Keratinocyte (primary cell): ENCODE data around the gene SYNM. TPM values are rescaled to one million over a fixed set of nuclear protein-coding genes. Genes with fewer than 3 reads are reported as not detected.

Experiments
- DNase-seq: peaks from one replicate; pipeline ENCODE4 v3.0.0-alpha.2; 2011; ENCODE audit warnings: low read depth, missing footprints, low spot score
- FAIRE-seq: peaks from 2 replicates; lab custom pipeline; 2011; peaks lifted over from hg19 to GRCh38; lab: Jason Lieb, UNC
- H2AFZ ChIP-seq: 2 replicates; pipeline ENCODE4 v1.6.0; 2012; ENCODE audit warnings: low read length, control low read depth, inconsistent platforms; ENCODE audit not compliant: control insufficient read depth
- H3K27ac ChIP-seq: 2 replicates; pipeline ENCODE4 v1.5.1; 2011; ENCODE audit warnings: low read length; ENCODE audit not compliant: control insufficient read depth, insufficient read depth
- H3K27me3 ChIP-seq: 3 replicates; pipeline ENCODE4 v1.6.0; 2011; ENCODE audit warnings: low read length; ENCODE audit not compliant: control insufficient read depth, insufficient read depth; ENCODE audit errors: extremely low read depth
- H3K36me3 ChIP-seq, 2 experiments: 2 replicates in 1 of 2; 3 replicates in 1 of 2; pipeline ENCODE4 v1.5.1; 2011; ENCODE audit warnings: low read length in 2 of 2, mild to moderate bottlenecking in 1 of 2; ENCODE audit not compliant: control insufficient read depth in 2 of 2, insufficient read depth in 2 of 2; ENCODE audit errors: extremely low read depth in 1 of 2
- H3K4me1 ChIP-seq: 3 replicates; pipeline ENCODE4 v1.5.1; 2011; ENCODE audit warnings: low read length; ENCODE audit not compliant: control insufficient read depth, insufficient read depth; ENCODE audit errors: extremely low read depth
- H3K4me2 ChIP-seq: 3 replicates; pipeline ENCODE4 v1.6.0; 2011; ENCODE audit warnings: low read depth, low read length; ENCODE audit not compliant: control insufficient read depth, insufficient read depth; ENCODE audit errors: extremely low read depth
- H3K4me3 ChIP-seq, 3 experiments: fragments of 200-600 bp in 1 of 3; sonication (generic) in 1 of 3; 2 replicates in 2 of 3; 3 replicates in 1 of 3; pipeline ENCODE4 v1.5.1; 2011 to 2016; ENCODE audit warnings: low read length in 3 of 3, mild to moderate bottlenecking in 3 of 3, control low read depth in 2 of 3, inconsistent platforms in 1 of 3, low read depth in 1 of 3, mixed read lengths in 1 of 3, mixed run types in 1 of 3, moderate library complexity in 1 of 3; ENCODE audit not compliant: control insufficient read depth in 2 of 3, insufficient read depth in 2 of 3; ENCODE audit errors: extremely low read depth in 1 of 3
- H3K79me2 ChIP-seq: 2 replicates; pipeline ENCODE4 v1.6.0; 2012; ENCODE audit warnings: low read length; ENCODE audit not compliant: control insufficient read depth, insufficient read depth
- H3K9ac ChIP-seq: 3 replicates; pipeline ENCODE4 v1.6.0; 2011; ENCODE audit warnings: low read length; ENCODE audit not compliant: control insufficient read depth, insufficient read depth; ENCODE audit errors: extremely low read depth
- H3K9me1 ChIP-seq: 3 replicates; pipeline ENCODE4 v1.6.0; 2011; ENCODE audit warnings: low read length; ENCODE audit not compliant: control insufficient read depth, insufficient read depth; ENCODE audit errors: extremely low read depth
- H3K9me3 ChIP-seq: 2 replicates; pipeline ENCODE4 v1.5.1; 2012; ENCODE audit warnings: low read depth, low read length; ENCODE audit not compliant: control insufficient read depth
- H4K20me1 ChIP-seq: 3 replicates; pipeline ENCODE4 v1.6.0; 2011; ENCODE audit warnings: low read length; ENCODE audit not compliant: control insufficient read depth, insufficient read depth; ENCODE audit errors: extremely low read depth
- CTCF ChIP-seq, 3 experiments: IDR thresholded peaks in 1 of 3; conservative IDR thresholded peaks in 1 of 3; optimal IDR thresholded peaks in 1 of 3; 2 replicates in 2 of 3; 3 replicates in 1 of 3; pipeline versions ENCODE3 to v1.5.1; 2011; ENCODE audit warnings: low read length in 3 of 3, mild to moderate bottlenecking in 3 of 3, moderate library complexity in 2 of 3, control low read depth in 1 of 3, inconsistent platforms in 1 of 3; ENCODE audit not compliant: insufficient read depth in 2 of 3; ENCODE audit errors: extremely low read depth in 1 of 3
- EZH2 ChIP-seq: IDR thresholded peaks from one replicate; pipeline ENCODE4 v1.6.1; 2012; ENCODE audit warnings: inconsistent platforms, mild to moderate bottlenecking, low read length, moderate library complexity
- dilution Hi-C: fragments of 300-500 bp; cut with MboI; formaldehyde crosslinking; loops from one replicate; pipeline ENCODE4 v1.7.0; 2020; ENCODE audit warnings: low sequenced_read_pairs; ENCODE audit not compliant: extremely low pct_ligation_motif_present
- polyA plus RNA-seq, 5 experiments: library from polyadenylated mRNA; depleted of rRNA in 3 of 5; stranded (reverse) in 3 of 5; stranded (forward) in 1 of 5; unstranded in 1 of 5; fragments of >200 nt; gene quantifications; 1 replicate in 1 of 5; 2 replicates in 3 of 5; 3 replicates in 1 of 5; pipeline versions ENCODE4 v1.2.1 to v1.2.3, GENCODE V29; 2011 to 2012; ENCODE audit warnings: missing spikeins in 2 of 5, low read depth in 1 of 5, low replicate concordance in 1 of 5

Gene SYNM
- polyA plus RNA-seq, 1 donor (not counting 4 experiments of a cell fraction or from before 2014, with no cell fraction given), result 0.09 TPM

GRCh38 chr15:99076109-99076508, 28.8 kb upstream of the SYNM start:
- Histone ChIP-seq H3K9ac (no peak overlapping the region), H3K4me2 (no peak overlapping the region)
- no peak for FAIRE-seq

GRCh38 chr15:99076555-99077308, 28.1 kb upstream of the SYNM start:
- H4K20me1 ChIP-seq, result no peaks in the 10 kb centered on the region
- peak overlapping the region in 2 of 3 experiments; percentile 0 to 18 for H3K4me3 ChIP-seq
- peaks cover 4% of the 10 kb centered on the region for H3K4me1 ChIP-seq
- DNase-seq, result peak; percentile 44
- H3K36me3 ChIP-seq, result no peaks in the 10 kb centered on the region
- no peak overlapping the region for H3K27ac ChIP-seq
- H3K9me1 ChIP-seq, result no peaks in the 10 kb centered on the region
- no peaks in the 10 kb centered on the region for H3K9me3 ChIP-seq
- peak overlapping the region; percentile 75 for H3K4me2 ChIP-seq
- peak; percentile 74 to 93 (median 81) for TF ChIP-seq CTCF (optimal IDR thresholded peaks at IDR 0.05 in 1 of 3, IDR thresholded peaks at IDR 0.05 in 1 of 3, conservative IDR thresholded peaks at IDR 0.05 in 1 of 3; ENCODE audit: extremely low read depth in 1 of 3, insufficient read depth in 2 of 3, low read length in 3 of 3)
- TF ChIP-seq EZH2, result no peak
- H3K27me3 ChIP-seq, result no peaks in the 10 kb centered on the region
- peak overlapping the region; percentile 76 for H2AFZ ChIP-seq
- no peaks in the 10 kb centered on the region for H3K79me2 ChIP-seq
- dilution Hi-C loops, result no loop called here
- peak; percentile 97 for FAIRE-seq
- peak overlapping the region; percentile 18 for H3K9ac ChIP-seq

More at GRCh38 chr15:99076109-99076508, 28.8 kb upstream of the SYNM start:
- Histone ChIP-seq H2AFZ (no peak overlapping the region), H3K9me1 (no peaks in the 10 kb centered on the region), H3K27me3 (no peaks in the 10 kb centered on the region), H3K36me3 (no peaks in the 10 kb centered on the region), H3K4me3 (no peak overlapping the region), H3K4me1 (peaks cover 4% of the 10 kb centered on the region), H3K9me3 (no peaks in the 10 kb centered on the region), H4K20me1 (no peaks in the 10 kb centered on the region), H3K79me2 (no peaks in the 10 kb centered on the region), H3K27ac (no peak overlapping the region)
- TF ChIP-seq CTCF (optimal IDR thresholded peaks at IDR 0.05 in 1 of 3, IDR thresholded peaks at IDR 0.05 in 1 of 3, conservative IDR thresholded peaks at IDR 0.05 in 1 of 3; ENCODE audit: extremely low read depth in 1 of 3, insufficient read depth in 2 of 3, low read length in 3 of 3) (no peak), EZH2 (no peak)
- DNase-seq, result no peak
- dilution Hi-C loops, result no loop called here
